GM18526 (cell line): Measurements from ENCODE around the gene KIAA1217.

ENCODE experiments used
- POLR2A ChIP-seq: IDR thresholded peaks from 3 replicates; pipeline ENCODE4 v1.6.1; 2011; ENCODE audit not compliant: insufficient read length; ENCODE audit errors: extremely low read depth

Gene KIAA1217

DNA sequence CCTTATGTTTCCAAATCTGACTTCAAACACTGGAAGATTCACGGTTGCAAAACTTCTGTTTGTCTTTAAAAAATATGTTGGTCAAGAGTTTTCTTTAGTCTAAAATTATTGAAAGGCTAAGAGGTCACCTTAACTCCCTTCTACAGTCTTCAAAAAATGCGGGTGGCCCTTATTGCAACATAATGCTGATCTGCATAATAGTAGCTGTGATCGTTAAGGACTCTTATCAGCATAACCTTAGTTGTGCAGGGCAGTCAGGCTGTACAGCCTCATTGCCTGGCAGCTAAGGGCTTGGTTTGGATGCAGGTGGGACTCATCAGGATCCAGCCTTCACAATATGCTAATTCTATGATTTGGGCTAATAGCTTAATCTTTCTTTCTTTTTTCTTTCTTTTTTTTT, 15.0 kb downstream of the KIAA1217 start:
- TF ChIP-seq POLR2A, result no peak

DNA sequence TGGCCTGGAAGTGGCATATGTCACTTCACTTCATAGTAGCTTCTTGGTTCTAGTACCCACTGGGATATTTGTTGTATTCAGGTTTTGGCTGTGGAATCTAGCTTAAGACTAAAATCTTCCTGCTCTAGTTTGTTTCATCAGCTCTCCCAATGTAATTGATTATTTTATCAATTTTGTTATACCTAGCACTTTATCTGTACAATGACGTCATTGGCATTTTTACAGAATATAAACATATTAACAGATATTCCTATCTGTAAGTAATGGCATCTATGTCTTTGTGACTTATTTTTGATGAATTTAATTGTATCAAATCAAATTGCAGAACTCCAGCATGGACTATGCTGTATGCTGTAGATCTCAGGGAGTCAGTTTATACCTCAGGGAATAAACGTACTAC, 19.7 kb downstream of the KIAA1217 start:
- no peak for TF ChIP-seq POLR2A

DNA sequence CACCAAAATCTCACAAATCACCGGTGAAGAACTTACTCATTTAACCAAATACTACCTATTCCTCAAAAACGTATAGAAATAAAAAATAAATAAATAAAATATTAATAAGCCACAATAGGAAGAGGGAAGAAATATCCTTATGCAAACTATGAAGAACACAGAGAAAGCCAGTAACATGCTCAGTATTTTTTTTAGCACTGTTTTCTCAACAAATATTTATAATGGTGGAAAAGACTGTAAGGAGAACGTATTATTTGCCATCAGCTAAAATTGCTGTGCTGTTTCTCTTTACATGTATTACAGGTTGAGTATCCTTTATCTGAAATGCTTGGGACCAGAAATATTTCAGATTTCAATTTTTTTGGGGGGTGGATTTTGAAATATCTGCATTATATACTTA, 21.0 kb downstream of the KIAA1217 start:
- no peak for TF ChIP-seq POLR2A

DNA sequence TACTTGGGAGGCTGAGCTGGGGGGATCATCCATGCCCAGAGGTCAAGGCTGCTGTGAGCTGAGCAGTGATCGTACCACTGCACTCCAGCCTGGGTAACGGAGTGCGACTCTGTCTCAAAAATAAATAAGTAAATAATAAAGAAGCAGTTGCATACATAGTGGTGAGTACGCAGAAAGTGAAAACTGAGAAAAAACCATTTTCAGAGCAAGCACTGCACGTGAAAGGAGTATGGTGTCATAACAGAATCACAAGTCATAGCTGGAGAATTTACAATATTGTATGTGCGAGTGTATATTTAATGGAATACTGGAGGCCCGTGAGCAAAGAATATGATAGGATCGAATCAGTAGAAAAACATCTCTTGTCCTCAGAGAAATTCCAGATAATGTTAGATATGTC, 22.3 kb downstream of the KIAA1217 start:
- TF ChIP-seq POLR2A, result no peak

DNA sequence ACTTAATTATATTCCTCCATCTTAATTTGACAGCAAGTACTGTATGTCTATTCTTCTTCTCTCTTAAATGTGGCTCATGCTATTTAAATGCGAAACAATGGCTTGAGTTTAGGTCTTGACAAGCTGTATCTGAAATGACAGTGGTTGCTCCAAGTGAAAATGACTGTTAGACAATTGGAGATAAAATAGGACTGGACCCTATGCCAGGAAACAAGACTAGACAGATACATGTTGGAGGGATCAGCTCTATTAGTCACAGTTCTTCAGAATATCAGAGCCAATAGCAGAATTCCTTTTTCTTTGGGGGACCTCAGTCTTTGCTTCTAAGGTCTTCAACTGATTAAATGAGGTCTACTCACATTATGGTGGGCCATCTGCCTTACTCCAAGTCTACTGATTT, 25.8 kb downstream of the KIAA1217 start:
- no peak for TF ChIP-seq POLR2A

DNA sequence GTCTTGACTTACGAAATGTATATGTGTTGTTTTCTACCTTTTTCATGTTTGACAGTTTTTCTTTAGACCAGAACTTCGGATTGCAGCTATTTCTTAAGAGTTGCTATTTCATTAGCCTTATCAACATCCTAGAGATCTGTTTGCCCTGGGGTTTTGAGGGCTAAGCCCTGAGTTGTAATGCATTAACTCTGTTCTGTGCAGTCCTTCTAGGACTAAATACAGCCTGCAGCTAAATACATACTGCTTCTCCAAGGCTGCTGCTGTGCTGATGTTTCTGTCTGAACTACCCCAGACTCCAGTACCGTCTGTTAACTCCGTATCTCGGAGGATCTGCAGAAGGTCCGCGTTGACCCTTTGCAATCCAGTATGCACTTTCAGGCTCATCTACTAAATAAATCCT, 26.5 kb downstream of the KIAA1217 start:
- no peak for TF ChIP-seq POLR2A

DNA sequence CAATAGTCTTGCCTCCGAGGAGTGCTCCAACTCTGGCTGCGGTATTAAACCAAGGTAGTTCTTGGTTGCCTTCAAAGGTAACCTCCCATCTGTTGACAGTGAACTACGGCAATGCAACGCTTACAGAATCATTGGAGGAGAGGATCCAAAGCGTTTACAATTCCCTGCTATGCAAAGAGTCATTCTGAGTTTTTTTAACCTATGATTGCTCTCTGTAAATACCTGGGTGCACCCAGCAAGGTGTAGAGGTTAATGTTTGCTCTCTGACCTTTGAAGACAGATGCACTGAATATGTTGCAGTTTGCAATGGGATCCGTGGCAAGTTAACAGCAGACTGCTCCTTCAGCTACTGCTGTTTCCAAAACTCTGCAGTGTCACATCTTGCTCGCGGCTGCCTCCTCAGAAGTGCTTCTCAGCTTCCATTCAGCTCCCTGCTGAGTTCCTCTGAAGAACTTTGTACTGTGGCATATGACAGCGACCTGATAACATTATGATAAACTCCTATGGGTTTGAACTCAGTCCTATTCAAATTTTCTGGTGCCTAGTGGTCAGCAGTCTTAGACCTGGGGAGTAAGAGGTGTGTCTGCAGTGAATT, 29.0 kb downstream of the KIAA1217 start:
- TF ChIP-seq POLR2A, result no peak

DNA sequence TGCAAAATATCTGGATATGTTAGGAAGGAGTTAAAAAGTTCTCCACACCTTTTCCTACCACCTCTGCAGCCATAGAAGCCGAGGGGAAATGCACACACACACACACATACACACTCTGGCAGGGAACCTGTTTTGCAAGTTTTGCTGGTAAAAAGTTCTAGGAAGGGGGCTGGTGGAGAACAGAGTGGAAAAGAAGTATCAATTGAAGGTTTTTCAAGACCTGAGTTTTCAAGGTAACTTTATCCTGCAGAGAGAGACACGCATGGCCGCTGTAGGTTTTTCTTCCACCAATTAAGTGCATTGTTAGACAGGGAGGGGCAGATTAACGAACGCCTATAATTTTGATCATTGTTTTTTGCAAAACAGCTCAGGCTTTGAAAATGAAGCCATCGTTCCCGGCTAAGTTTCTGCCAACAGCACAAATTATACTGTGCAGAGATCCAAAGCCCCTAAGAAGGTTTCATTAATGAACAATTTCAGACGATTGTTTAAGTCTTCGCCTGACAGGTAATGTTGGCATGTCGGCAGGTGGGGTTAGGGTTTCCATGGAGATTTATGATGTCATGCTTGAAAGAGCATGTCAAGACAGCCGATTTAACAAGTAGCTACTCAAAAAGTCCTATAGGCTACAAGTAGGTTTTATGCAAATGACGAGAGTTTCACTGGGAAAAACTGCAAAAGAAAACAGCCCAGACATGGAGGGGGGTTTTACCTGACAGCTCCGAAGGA, 29.7 kb downstream of the KIAA1217 start:
- no peak for TF ChIP-seq POLR2A

DNA sequence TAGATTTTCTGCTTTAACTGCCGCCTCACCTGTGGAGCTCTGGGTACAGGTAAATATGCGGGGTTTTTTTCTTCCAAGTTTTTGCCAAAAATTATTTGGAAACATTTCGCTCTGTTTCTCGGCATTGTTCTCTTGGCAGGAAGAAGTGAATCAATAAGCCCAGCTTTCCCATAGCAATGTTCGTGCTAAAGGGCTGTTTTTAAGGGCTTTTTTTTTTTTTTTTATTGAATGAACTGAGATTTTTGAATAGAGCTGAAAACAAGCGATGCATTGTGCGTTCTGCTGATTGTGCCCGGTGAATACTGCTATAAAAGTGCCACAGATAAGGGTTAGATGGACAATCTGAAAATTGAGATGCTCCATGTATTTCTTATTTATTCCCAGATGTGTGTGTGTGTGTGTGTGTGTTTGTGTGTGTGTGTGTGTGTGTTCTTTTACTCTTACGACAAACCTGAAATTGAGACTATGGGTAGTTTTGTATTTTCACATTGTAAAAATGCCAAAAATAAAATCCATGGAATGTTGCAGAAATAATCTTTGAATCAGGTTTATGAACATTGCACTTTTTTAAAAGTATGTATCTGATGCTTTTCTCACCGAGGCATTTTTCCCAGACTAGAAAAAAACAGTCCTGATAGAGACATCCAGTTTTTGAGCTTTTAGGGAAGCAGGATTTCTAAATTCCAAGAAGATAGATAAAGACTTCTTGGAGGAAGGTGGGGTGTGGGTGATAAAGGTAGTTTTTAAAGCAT, 30.5 kb downstream of the KIAA1217 start:
- no peak for TF ChIP-seq POLR2A

DNA sequence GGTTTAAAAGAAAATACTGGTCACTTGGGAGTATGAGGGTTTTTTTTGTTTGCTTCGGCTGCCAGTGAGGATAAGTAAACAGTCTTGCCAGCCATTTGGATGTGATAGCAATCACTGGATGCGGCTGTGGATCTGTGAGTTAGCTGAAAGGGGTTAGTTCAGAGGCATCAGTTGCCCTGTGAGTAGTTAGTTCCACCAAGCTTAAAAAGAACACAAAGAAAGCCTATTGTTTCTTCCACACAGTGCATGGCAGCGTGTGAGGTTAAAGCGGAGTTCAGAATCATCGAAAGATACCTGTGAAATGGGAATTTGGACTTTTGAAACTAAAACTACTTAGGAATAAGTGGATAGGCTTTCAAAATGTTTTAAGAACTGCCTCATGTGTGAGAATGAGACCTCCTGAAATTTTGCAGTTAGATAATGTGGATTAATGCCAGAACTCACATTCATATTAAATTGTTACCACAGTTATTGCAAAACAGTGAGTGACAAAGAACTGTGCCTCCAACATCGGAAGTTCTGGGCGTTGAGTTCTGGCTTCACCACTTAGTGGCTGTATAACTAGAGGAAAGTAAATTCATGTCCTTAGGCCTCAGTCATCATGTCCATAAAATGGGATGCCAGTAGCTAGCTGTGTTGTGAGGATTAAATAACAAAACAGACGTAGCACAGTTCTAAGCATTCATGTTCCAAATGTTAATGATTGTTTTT, 31.3 kb downstream of the KIAA1217 start:
- TF ChIP-seq POLR2A, result no peak

DNA sequence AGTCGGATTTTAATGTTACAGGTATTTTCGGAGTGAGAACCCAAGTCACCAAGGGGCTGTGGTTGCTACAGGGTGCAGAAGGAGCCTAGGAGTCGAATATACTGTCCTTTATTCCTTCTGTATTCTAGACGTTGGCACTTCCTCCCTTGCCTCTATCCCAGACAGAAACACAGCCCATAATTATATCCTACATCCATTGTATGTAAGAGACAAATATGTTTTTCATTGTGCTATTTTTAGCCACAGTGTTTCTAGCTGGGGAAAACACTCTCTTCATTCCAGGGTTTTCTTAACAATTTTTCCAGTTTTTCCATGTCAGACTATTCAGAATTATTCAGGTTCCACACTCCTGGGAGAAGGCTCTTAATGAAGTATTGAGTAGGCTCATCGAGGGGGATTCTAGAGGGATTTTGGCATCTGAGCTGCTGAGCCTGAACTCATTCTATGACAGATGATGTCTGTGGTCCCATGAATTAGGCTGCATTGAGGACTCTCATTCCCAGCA, 32.6 kb downstream of the KIAA1217 start:
- no peak for TF ChIP-seq POLR2A

DNA sequence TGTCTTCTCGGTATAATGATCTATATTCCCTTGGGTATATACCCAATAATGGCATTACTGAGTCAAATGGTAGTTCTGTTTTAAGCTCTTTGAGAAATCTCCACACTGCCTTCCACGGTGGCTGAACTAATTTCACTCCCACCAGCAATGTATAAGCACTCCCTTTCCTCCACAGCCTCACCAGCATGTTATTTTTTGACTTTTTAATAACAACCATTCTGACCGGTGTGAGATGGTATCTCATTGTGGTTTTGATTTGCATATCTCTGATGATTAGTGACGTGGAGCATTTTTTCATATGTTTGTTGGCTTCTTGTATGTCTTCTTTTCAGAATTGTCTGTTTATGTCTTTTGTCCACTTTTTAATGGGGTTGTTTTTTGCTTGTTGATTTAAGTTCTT, 33.6 kb downstream of the KIAA1217 start:
- TF ChIP-seq POLR2A, result no peak

DNA sequence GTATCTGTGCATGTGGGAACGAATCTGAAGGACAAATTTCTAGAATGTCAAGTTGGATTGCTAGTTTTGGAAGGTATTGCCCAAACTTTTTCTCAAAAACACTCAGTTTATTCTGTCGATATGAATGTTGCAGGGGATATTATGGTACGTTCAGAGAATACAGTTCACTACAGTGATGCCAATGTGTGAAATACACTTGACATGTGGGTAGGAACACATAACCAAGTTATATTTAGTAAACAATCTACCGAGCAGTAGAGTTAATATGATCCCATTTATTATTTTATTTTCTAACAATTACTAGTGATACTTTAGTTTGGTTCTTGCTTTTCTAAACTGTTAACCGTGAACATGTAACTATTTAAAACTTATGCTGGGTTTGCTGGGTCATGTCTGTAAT, 37.4 kb downstream of the KIAA1217 start:
- TF ChIP-seq POLR2A, result no peak

DNA sequence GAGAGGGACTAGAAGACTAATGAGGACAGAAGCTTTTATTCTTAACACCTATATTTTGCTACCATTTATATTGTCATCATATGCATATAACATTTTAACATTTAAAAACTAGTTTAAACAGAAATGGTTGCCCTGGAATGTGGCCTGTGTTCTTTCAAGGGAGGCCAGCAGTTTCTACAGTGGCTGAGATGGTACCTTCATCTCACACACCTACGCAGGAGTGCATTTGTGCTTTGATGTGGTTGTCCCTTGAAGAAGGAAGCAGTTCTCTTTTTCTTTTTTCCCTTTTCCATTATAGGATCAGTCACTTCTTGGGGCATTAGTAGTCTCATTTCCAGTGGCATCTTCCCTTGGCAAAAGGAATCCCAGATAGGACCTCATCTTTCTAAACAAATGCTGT, 38.9 kb downstream of the KIAA1217 start:
- TF ChIP-seq POLR2A, result no peak

DNA sequence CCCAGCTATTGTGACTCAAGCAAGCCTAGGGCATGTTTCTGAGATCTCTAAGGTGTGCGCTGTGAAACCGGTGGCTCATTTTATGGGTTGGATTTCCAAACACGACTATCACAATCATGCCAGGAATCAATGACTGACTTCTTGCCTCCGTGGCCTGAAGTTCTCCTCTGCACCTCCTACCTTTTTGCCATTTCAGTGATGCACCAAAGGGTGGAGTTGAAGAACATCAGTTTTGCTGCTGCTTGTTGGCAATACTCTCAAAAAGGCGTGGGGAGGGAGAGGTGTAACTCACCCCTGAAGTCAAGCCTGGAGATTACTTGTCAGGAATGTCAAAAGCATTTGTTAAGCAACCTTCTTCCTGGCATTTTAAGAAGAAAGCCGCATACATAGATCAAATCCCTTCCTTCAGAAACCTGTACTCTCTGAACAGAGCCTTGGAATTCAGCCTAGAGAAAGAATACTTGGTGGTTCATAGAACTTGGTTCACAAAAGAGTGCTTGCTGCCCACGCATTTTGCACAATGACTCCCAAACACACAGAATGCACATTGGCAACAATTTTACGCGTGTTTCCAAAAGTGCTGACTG, 41.0 kb downstream of the KIAA1217 start:
- TF ChIP-seq POLR2A, result no peak
